GM19035 (cell line): ENCODE measurements around the gene ZBTB7B.

Experiments used
- ATAC-seq: cut with Tn5 transposase; IDR thresholded peaks from one replicate; pipeline ENCODE4 v1.9.1; 2021; ENCODE audit not compliant: unreplicated experiment

The ZBTB7B gene

DNA sequence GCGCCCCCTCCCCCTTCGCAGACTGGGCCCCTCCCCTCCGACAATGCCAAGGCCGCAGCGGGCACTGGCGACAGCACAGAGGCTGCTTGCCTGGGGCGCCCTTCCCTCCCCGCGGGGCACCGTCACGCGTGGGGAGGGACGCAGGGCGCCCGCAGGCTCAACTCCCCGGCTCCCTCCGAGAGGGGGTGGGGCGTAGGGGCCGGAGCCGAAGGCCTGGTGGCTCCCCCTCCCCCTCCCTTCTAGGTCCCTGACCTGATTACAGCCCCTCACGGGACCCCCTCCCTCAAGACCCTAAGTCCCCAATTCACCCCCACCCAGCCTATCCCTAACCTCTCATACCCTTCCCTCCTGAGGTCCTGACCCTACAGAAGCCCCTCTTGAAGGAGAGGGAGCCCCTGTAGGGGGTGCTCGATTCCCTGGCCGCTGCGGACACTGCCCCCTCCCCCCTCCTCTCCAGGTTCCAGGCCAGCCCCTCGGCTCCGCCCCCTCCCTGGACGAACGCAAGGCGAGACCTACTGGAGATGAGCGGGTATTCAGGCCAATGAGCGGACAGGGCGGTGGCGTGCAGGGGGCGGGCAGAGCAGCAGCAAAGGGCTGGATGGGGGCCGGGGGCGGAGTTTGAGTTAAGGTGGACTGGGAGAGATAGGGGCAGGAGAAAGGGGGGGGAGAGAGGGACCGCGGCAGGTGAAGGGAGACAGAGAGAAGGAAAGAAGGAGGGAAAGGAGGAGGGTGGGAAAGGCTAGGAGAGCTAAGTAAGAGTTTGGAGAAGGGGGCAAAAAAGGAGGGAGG, 733 bp upstream of the ZBTB7B start:
- ATAC-seq: peak; percentile 58

DNA sequence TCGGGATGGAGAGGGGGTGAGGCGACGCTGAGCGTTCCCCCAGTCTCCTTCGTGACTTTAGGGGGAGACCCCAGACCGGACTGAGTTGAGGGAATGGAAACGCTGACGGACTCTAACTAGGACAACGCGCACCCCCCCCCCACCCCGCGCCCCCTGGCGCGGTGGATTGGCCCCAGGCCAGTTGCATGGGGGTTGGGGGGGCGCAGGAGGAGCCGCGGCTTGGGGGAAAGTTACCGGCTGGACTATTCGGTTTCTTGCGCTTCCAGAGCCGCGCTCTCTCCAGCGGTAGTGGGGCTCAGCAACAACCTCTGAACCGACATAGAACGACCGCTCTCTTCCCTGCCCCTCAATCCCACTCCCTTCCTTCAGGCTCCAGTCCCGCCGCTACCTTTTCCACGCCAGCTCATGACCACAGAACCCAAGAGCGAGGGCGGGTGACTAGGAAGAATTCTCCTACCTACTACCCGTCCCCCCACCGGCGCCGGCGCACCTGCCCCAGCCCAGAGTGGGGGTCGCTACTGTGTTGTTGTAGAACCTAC, 694 bp downstream of the ZBTB7B start:
- ATAC-seq: no peak

DNA sequence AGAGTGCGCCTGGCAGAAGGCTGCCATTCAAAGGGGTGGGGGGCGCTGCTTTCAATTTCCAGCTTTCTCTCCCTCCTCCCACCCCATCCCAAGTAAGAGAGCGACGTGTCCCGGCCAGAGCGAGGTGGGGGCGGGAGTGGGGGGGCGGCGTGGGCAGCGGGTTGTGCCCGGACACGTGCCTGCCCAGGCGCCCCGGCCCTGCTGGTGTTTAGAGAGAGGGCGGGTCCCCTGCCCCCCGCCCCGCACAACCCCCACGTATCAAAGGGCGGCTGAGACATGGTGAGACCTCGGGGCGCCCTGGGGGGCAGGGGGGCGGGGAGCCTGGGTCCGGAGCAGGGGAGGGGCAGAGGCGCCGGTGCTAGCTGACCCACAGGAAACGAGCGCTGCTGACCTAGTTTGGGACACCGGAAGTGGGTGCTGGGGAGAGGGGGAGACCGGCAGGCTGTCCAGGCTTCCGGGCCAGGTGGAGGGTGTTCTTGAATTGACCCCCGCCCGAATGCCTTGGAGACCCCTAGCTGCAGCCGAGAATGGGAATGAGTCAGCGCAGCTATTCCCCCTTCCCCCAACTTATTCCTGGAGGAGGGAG, 1.3 kb downstream of the ZBTB7B start:
- no peak for ATAC-seq

DNA sequence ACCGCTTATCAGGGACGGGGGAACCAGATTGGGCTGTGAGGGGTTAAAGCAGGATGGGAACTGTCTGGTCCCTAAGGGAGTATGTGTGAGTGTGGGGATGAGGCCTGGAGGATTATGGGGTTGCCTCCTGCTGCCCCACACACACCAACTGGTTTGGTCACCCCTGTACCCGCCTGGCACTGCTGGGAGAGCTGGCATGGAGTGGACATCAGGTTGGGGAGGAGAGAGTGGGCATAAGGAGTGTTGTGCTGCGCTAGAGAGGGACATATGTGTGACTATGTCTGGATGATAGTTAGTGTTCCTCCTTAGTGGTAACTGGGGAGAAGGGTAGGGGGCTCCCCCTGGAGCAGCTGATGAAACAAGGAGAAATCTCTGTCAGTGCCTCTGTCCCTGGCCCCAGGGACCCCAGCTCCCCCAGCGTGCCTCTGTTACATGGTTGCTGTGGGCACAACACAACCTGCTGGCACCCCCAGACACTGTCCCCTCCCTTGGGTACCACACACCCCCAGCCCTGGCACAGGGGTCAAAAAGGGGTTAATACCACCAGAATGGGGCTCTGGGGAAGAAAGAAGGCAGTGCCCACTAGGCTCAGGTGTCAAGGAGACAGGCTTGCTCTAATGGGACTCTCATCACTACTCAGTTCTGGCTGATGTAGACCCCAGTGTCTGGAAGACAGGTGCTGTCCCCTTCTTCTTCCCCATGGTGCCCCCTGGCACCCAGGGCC, 1.9 kb downstream of the ZBTB7B start:
- ATAC-seq: no peak

DNA sequence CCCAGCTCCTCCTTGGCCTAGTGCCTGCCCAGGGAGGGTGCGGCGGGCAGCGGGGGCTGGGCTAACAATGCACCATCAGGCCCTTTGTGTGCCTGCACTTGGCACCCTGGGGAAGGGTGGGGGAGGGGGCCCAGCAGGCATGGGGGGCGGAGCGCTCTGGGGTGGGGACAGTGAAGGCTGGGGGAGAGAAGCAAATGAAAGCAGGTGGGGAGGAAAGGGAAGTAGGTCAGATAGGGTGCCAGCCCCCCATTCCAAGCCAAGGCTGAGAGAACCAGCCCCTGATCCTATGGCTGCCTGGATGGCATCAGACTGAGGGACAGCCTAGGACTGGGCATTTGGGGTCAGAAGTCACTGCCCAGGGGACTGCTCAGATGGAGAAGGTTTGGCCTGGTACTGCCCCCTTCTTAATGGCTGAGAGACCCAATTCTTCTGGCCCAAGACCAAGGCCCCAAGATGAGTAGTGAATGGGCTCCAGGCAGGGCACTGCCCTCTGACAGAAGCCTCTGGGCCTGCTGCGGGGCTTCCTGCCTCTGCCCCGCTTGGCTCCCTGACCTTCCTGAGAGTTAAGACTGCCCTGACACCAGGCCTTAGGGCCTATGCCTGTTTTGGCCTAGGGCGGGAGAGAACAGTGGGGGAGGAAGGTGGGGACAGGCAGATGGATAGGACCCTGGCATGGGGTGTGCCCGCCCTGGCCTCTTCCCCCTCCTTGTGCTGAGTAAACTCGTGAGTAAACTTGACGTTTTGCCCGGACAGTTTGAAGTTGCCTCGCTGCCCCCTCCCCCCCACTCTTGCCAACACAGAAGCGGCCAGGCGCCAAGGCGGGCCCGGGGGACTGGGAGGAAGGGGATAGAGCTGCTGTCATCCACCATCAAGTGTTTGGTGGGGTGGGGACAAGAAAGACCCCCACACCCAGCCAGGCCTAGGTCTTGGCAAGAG, 2.7 kb downstream of the ZBTB7B start:
- ATAC-seq: no peak

DNA sequence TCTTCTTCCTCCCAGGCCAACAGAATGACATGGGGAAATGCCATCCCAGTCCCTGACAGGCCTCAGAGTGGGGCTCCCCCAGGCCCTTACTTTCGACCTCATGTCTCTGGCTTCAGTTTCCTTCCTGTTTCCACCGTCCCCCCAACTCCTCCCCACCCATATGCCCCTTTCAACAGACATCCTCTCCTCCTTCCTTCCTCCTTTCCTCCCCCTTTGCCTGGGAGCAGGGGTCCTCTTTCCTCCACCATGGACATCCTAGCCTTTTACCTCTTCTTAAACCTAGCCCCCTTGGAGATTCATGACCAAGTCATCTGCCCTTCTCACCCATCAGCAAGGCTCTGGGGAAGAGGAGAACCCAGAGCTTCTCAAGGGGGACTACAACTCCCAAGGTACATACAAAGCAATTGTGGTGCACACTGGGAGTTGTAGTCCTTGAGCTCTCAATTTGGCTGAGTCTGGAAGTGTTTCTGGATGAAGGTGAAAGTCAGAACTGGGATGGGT, 4.0 kb downstream of the ZBTB7B start:
- no peak for ATAC-seq

DNA sequence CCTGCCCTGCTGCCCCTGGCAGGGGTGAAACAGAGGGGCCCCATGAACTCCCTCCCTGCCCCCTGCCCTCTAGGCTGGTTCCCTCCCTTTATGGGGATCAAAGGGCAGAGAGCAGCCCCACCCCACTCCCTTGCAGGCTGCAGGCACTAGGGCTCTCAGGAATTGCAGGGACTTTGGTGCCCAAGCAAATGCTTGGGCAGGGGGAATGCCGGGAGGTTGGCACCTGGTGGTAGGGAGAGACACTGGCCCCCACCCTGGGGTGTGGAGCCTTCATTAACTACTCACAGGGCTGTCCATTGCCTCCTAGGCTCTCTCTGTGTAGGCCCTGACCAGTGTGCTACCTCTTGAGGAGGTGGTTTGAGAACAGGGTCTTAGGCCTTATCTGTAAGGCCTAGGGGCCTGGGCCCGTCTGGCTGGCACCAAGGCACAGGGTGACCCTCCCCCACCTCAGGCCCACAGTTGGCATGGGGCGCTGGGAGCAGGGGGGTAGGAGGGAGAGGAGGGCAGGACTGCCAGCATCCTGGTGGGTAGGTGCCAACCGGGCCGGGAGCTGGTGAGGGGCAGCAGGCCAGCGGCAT, 4.7 kb downstream of the ZBTB7B start:
- ATAC-seq: no peak

DNA sequence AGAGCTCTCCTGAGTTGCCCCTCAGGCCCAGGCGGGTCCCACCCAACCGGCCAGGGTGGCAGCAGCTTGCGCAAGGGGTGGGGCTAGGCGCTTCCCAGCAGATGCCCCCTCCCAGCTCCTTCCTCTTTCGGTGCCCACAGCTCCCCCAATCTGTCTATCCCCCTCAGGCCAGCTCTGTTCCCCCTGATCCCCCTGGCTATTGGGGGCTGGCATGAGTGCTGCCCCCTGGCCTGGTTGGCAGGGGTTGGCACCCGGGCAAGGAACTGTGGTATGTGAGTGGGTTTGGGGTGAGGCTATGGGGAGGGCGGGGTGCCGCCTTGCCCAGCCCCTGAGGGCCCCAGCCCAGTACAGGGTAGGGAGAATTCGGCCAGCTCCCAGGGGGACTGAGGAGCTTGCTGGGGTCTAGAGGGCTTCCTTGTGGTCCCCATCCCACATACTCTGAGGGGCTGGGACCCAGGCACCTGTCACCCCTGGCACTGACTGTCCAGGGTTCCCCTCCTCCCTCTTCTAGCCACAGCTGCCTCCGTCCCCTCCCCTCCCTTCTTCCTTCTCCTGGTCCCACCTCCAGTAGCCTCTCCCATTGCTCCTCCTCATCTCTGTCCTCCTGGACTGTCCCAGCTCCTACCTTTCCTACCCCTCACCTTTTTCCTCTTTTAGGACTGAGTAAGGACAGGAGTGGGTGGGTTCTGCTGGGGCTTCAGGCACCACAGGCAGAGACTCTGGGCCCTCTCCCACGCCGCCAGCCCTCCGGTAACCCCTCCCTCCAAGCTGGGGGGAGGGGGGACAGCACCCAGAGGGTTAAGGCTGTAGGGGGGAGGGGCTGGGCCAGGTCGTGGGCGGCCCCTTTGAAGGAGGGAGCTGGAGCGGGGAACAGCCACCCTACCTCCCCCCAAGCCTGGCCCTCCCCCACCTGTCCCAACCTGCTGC, 5.7 kb downstream of the ZBTB7B start:
- ATAC-seq: no peak

DNA sequence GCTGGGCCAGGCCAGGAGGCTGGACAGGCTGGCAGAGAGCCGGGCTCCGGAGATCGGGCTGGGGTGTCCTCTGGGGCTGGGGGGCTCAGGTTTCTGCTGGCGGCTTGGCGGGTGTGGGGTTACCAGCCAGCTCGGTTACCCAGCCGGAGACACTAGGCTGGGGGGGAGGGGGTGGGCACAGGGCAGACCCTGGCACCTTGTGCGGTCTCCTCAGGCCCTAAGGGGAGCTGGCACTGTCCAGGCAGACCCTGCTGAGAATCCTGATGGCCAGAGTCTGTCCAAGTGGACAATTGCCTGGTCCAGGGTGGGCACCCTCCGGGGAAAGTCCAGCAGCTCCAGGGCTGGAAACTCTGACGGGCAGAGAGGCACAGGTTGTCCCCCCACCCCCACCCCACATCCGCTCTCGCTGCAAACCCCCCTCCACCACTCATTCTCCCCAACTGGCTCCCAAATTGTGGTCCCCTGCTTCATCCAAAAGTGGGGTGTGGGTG, 6.7 kb downstream of the ZBTB7B start:
- no peak for ATAC-seq

DNA sequence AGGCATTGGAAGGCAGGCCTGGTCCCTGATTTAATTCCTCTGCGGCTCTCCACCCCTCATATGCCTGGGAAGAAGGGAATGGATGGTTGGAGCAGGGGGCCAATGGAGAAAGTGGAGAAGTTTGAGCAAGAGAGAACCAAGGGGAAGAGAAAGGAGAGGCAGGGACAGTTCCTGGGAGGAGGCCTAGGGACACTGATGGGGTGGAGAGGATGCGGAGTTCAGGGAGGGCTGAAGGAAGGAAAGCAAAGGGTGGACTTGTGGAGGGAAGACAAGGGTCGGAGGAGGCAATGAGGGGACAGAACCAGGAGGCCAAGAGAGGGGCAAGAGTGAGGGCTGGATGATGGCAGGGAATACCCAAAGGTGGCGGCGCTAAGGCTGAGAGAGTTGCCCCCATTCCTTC, 7.1 kb downstream of the ZBTB7B start:
- ATAC-seq: no peak

DNA sequence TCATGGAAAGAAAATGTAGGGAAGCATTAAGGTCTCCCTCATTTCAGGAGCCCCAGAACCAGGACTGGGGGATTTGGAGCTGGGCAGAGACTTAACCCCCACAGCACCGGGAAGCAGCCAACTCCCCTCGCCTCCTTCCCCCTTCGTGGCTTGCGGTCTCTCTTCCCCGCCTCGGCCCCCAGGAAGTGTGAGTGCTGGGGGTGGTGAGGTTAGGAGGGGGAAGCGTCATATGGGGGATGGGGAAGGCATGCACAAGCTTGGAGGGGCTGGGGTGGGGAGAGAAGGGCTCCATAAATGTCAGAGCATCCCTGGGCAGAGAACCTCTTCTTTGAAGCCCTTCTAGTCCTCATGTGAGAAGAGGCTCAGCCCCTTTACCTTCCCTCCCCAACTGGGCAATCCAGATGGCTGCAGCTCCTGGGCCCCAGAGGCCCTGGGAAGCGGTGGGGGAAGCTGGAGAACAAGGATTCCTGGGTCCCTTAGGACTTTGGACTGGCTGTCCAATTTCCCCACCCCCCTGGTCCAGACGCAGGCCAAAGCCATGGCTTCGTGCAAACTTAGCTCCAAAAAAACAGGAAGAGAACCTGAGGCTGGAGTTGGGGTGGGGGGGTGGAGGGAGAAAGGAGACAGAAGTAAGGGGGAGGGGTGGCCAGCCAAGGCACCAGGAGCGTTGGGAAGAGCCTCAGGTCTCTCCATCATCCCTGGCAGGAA, 7.8 kb downstream of the ZBTB7B start:
- ATAC-seq: no peak

DNA sequence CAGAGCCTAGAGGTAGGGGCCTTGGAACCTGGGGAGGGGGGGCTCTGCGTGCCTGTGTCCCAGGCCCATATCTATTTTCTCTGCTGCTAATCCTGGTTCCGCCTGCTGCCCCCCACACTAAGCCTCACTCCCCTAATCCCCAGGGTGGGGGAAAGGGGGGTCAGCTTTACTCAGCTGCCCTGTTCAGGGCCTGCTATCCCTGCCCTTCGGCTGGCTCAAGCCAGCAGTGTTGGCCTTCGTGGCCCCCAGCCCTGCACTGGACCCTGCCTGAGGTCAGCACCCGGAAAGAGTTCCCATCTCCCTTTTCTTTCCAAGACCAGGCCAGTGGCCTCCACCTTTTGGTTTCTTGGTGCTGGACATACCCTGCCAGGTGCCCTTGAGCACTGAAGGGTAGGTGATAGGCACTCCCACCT, 8.4 kb downstream of the ZBTB7B start:
- no peak for ATAC-seq

DNA sequence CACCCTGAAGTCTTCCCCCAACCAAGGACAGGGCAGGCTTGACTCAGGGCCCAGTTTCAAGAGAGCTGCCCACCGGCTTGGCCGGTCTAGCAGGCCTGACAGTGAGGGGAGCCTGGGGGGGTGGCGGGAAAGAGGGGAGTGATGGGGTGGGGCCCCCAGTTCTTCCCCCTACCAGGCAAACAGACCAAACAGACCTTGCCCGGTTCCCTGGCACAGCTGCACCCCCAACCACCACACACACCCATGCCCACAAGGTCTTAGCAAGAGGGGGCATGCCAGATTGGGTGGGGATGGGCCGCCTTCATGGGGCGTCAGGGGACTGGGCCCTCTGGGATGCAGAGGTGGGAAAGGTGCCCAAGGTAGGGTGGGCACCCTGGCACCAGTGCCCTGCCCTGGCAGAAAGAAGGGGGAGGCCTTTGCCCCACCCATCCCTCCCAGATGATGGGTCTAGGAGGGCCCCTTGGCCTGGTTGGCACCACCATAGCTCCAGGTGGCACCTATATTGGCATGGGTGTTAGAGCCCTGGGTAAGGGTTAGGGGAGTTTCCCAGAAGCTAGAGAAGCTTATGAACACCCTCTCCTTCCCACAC, 8.9 kb downstream of the ZBTB7B start:
- ATAC-seq: no peak

DNA sequence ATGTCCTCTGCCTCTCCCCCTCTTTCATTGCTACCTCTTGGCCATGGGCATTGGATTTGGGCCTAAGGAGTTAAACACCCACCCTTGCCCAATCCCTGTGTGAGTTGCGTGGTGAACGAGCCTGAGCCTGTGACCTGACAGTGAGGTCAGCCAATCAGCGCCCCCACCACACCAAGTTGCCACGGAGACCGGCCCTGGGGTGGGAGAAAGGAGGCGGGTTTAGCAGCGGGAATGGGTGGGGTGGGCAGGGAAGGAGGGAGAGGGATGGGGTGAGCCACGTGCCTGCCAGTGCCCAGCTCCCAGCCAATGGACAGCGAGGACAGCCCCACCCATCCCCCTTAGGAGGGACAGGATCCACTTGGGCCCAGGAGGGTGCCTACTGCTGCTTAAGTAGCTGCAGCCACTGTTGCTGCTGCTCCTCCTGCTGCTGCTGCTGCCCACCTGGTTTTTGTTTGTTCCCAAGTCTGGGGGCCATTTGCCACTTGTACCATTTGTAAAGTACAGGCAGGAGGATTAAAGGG, 9.5 kb downstream of the ZBTB7B start:
- no peak for ATAC-seq

DNA sequence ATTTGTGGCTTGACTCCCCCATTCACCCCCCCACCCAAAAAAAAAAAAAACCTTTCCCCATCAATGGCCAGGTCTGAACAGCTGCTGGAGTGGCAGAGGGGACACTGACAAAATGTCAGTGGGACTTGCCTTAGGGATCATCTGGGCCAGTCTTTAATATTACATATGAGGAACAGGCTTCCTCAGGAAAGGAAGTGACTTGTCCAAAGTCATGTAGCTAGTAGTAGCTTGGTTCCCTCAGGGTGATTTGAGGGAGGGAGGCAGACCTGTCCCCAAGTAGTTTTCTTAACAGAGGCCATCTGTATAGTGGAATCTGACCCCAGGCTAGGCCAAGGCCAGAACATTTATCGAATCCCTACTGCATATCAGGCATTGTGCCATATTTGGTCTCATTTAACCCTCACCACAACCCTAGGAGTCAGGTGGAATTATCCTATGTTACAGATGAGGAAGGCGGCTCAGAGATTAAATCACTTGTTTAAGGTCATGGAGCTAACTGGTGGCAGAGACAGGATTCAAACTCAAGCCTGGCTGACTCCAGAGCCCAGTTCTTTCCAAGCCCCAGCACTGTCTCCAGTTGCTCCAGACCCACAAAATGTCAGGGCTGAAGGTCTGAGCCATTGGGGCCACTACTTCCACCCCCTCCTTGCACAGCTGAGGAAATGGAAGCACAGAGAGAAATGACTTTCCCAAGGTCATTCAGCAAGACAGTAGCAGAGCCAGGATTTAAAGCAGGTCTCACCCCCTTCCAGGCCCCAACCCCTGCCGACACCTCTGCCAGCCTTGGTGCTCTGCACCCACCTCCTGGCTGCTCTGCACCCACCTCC, 10.4 kb downstream of the ZBTB7B start:
- ATAC-seq: no peak

DNA sequence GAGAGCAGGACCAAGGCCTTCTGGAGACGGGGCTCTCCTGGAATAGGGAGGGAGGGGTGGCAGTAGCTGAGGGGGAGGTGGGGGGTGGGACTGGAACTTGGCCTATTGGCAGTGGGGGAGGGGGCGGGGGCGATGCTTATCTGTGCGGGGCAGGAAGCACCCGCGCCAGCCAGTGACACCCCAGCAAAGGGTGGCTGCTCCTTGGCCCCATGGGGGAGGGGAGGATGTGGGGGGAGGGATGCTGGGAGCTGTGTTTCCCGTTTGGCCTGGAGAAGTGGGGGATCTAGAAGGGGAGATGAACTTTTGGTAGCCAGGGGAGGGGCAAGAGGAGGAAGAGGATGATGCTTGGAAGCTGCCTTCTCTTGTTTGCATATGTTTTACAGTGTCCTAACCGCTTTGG, 11.0 kb downstream of the ZBTB7B start:
- ATAC-seq: no peak
